NCI-H446 treated with DMSO at 0.1 percent for 48 hours (cell line): ENCODE data around the gene KCP.

Experiments
- DNase-seq: peaks from one replicate; lab custom pipeline; 2025; lab: John Stamatoyannopoulos, UW

Gene KCP

DNA sequence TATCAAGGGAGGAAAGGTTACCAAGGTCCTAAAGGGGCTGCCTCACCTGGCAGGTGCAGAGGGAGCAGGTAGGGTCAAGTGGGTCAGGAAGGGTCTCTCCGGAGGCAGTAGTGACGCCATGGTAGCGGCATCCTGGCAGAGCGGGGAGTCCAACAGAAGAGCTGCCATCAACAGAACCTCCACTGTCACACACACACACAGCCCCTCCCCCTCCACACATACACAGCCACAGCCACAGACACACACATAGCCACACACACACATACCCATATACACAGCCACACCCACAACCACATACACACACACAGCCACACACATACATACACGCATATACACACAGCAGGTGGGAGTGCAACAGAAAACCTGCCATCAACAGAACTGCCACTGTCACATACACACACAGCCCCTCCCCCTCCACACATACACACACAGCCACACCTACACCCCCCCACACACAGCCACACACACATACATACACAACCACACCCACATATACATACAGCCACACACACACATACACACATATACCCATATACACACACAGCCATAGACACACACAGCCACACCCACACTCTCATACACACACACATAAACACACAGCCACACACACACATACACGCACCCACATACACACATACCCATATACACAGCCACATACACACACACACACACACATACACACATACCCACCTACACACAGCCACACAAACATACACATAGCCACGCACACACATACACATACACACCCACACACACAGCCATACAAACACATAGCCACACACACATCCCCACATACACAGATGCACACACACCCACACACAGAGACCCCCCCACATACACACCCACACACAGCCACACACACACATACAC lies 23.1 kb downstream of the KCP start:
- no peak for DNase-seq

- no peak for DNase-seq
These were observed 23.9 kb downstream of the KCP start for GRCh38 chr7:128886391-128887168.

DNA sequence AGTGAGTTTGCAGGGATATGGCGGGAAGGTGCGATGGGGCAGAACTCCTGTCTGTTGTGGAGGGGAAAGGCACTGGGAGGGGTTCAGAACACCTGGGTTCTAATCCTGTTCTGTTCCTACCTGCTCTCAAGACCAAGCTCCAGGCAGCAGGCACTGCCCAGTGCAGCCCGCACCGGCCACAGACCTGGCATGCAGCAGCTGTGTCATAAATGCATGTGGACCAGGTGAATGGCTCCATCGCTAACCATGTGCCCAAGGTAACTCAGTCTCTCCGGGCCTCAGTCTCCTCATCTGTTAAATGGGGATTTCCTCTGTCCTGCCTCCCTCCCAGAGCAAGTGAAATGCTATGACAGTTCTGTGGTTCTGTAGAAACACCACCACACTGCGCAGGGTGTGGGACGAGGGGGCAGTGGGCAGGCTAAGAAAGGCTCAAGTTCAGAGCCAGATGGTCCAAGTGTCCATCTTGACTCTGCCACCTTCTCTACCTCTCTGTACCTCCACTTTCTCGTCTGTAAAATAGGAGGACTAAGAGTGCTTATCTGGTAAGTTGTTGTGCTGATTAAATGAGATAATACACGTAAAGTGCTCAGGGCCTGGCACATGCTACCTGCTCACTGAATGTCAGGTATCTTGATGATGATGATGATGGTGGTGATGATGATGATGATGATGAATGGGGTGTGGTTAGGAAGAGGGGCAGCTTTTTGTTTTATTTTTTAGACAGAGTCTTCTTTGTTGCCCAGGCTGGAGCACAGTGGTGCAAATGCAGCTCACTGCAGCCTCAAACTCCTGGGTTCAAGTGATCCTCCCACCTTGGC lies 24.9 kb downstream of the KCP start:
- no peak for DNase-seq

DNA sequence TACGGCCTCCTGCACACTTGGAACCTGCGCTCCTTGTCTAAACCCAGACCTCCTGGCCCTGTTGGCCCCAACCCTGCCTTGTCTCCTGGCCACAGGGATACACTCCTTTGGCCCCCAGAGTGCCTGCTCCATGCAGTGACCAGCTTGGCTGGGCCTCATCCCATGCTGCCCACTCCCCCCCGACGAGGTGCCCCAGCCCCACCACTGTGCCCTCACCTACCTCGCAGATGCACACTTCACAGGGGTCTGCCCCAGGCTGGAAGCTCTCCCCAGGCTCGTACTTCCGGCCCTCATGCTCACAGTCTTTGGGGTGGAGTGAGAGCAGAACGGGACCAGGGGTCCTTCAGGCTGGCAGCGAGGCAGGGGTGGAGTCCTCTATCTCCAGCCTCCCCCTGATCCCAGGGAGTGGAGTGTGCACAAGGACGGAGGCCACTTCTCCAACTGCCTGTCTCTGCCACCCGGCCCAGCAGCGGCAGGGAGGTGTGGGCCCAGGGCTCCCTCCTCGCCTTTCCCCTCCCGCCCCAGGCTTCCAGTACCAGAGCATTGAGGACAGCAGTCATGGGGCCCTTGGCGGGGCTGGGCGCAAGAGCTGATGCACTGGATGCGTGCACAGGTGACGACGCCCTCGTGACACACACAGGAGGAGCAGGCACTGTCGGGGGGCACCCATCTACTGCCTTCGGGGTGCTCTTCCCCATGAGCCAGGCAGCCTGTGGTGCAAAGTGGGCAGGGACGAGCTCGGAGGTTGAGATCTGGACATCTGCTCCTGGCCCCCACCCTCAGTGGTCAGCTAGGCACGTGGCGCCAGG lies 25.7 kb downstream of the KCP start:
- no peak for DNase-seq

DNA sequence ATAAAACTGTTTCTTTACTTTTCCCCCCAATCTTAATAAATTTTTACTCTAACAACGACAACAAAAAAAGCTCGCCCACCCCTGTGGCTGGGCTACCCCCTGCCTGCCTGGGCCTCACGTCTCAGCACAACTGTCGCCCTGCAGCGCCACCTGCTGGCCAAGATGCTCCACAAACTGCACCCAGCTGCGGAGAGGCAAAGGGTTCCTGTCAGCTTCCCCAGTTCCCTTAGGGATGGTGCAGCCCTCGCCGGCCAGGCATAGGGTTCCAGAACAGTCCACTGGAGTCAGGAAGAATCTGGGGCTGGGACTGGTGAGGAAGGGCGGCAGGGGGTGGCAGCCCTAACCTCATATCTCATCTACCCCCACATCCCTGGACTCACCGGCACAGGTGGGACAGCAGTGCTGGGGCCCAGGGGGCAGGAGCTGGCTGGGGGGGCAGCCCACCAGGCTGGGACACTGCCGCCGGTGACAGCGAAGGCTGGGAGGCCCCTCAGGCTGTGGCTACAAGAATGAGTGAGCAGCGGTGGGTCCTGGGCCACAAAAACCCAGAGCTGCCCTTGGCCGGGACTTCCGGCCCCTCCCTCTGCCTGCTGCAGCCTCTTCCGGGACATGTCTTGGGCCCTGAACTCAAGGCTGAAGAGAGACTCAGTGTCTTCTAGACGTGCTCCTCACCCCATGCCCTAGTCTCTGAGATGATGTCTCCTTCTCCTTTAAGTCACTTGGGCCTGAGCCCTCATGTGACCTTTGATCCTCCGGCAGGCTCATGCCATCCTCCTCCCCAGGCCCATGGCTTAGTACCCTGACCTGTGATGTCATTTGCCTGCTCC lies 26.7 kb downstream of the KCP start:
- peak; percentile 2 for DNase-seq

DNA sequence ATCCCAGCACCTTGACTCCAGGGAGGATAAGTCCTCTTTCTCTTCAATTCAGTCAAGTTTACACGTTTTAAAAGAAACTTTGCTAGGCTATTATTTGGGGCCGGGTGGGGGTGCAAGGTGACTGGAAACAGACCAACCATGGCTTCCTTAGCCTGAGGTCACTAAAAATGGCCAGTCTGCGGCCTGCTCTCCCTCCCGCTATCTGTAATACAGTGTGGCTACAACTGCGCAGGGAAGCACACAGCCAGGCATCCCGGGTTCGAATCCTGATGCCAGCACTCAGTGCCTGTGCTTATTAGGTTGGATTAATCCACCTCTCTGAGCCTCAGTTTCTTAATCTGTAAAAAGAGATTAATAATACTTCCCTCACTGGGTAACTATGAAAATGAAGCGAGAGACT lies 28.4 kb downstream of the KCP start:
- no peak for DNase-seq

GRCh38 chr7:128881458-128882125 lies 28.9 kb downstream of the KCP start:
- DNase-seq = no peak

DNA sequence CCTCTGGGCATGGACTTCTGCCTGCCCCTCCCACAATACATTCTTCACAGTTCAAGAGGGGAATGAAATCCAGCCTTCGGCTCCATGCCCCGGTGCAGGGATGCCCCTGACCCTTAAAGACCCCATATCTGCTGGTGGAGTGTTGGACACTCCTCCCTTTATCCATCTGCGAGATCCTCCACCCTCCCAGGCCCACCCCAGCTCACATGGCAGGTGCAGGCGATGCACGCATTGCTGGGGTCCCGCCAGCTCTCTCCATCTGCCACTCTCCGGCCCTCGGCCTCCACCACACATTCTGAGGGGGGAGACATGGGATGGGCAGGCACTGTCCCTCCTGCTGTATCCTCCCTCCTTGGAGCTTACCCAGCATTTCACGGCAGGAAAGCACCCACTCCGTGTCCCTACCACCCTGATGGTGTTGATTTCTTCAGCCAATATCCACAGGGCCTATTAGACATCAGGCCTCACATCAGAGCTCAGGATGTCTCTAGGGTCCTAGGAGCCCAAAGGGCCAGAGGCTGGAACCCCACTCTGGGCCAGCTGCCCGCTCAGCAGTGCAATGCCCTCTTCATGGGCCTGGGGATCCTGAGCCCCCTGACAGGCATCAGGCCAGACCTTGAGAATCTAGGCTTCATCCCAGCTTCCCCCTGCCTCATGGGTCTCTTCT lies 29.6 kb downstream of the KCP start:
- no peak for DNase-seq

- peak; percentile 18 for DNase-seq
These were observed 30.4 kb downstream of the KCP start for GRCh38 chr7:128879939-128880746.

GRCh38 chr7:128879461-128879938 lies 31.0 kb downstream of the KCP start:
- no peak for DNase-seq

- DNase-seq = no peak
These were observed 32.0 kb downstream of the KCP start for GRCh38 chr7:128878226-128879105.

- no peak for DNase-seq
These were observed 32.8 kb downstream of the KCP start for GRCh38 chr7:128877756-128878120.

DNA sequence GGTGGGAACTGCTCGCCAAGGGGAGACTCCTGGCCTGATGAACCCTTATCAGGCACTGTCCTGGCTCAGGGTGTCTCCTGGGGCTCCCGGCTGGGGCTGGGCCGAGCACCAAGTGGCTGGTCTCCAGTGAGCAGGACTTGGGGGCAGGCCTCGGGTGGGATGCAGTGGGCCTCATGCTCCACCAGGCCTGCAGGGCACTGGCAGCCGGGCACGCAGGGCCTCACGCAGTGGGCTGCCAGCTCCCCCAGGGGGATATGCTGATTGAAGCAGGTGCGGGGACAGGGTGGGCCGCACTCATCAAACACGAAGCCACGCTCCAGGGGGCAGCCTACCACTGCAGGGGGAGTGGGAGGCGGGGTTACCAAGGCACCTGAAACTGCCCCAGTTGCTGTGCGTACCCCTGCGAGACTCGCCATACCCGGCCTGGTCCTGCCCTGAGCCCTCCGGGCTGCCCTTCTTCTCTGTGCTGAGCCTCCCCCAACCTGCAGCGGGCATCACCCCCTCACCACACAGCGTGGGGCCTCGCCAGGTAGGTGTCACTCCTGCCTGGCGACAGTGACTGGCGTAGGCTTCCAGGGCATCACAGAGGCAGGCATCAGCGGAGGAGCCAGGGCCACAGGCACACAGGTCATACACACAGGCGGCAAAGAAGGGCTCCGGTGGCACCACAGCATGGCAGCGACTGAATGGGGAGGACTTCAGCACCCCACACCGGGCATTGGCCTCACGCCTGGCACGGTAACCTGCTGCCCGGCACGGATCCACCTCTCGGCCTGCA lies 33.3 kb downstream of the KCP start:
- no peak for DNase-seq

- DNase-seq = no peak
These were observed 33.9 kb downstream of the KCP start for GRCh38 chr7:128876586-128876977.

- no peak for DNase-seq
These were observed 34.4 kb downstream of the KCP start for GRCh38 chr7:128876127-128876526.

- no peak for DNase-seq
These were observed 35.0 kb downstream of the KCP start for GRCh38 chr7:128875523-128875948.
